HG02610 (cell line): ENCODE measurements around the gene ZSWIM7.
"Not testable (repeated sequence)": the region's sequence is repeated elsewhere in the genome, so short reads cannot be mapped to it uniquely, and the experiment has no call there.

Source experiments
- ATAC-seq: cut with Tn5 transposase; IDR thresholded peaks from one replicate; pipeline ENCODE4 v1.9.1; 2021; ENCODE audit warnings: mild to moderate bottlenecking, moderate library complexity; ENCODE audit not compliant: unreplicated experiment

The ZSWIM7 gene

DNA sequence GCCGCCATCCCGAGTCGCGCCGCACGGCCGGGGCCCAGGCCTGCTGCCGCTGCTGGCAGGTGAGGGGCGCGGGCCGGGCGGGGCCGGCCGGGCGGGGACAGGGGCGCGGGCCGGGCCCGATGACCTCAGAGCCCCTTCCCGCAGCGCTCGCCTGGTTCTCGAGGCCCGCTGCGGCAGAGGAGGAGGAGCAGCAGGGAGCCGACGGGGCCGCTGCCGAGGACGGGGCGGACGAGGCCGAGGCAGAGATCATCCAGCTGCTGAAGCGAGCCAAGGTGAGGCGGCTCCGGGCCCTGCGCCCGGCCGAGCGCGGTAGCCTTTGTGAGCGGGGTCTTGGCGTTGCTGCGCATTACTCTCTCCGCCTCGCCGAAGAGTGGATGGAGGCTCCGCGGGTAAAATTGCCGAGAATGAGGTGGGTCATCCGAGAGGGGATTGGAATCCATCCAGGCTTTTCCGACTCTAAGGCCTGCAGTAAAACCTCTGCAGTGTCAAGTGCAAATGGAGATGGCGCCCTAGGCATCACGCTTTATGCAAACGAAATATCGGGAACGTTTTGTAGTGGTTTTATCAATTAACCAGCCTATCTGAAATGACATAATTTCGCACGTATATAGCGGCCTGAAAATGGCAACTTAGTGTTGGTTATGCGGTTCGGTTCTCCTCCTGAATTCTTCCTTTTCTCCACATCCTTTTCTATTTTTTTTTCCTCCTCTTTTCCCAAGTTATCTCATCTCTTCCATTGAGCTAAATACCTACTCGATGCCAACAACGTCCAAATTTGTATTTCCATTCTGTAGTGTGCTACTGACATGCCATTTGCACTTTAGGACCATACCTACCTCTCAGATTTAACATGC lies 697 bp upstream of the ZSWIM7 start:
- ATAC-seq = peak; percentile 35

DNA sequence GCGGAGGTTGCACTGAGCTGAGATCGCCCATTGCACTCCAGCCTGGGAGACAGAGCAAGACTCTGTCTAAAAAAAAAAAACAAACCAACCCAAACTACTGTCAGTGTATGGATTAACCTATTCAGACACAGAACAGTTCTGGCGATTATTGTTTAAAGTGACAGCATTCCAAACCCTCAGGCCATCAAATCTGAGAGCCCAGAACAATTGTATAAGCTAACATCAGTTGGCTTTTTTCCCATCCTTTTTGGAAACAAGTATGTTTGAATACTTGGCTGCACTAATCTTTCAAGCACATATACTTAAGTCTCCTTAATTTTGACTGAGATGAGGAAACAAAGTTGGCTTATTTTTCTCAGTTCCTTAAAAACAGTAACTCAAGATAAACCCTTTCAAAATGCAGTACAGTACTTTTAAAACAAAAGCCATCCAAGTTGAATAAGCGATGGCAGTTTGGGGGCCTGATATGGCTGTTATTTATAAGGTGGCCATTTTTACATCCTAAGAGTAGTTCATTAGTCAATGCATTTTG lies 1.4 kb downstream of the ZSWIM7 start:
- no peak for ATAC-seq

DNA sequence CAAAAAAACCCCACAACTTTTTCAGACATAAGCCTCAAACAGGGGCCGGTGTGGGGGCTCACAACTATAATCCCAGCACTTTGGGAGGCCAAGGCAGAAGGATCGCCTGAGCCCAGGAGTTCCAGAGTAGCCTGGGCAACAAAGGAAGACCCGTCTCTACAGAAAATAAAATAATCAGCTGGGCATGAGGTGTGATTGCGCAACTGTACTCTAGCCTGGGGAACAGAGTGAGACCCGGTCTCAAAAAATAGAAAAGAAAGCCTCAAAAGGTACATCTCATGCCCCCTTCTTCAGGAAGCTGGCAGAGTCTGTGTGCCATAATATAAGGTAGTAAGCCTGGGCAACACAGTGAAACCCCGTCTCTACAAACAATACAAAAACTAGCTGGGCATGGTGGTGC lies 3.2 kb downstream of the ZSWIM7 start:
- no peak for ATAC-seq

DNA sequence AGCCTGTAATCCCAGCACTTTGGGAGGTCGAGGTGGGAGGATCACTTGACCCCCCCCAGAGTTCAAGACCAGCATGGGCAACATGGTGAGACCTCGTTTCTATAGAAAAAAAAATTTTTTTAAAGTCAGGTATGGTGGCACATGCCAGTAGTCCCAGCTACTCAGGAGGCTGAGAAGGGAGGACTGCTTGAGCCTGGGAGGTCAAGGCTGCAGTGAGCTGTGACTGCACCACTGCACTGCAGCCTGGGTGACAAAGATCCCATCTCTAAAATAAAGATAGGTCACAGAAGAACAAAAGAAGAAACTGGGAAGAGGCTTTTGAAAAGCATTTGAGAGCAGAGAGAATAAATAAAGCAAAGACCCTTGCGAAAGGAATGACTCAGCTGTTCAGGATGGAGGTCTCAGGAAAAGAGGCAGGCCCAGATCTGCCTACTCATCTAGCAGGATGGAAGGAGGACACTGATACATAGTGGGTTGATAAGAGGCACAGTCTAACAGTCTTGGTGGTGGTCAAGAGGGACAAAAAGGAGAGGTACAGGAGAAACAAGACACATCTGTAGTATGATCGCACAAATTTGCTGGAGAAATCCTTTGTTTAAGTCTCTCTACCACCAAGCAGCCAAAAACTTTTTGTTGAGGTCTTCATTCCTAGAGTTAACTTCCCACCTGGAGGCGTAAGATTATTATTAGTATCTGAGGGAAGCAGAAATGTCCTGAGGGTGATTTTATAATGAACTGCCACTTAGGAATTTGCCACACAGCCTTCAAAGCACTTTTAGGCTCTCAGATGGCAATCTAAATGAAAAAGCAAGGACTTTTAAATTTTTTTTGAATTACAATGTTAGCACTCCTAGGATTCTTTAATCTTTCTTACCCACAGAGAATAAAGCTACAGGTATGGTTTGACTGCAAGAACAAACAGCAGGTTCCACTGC lies 17.6 kb downstream of the ZSWIM7 start:
- ATAC-seq = no peak

DNA sequence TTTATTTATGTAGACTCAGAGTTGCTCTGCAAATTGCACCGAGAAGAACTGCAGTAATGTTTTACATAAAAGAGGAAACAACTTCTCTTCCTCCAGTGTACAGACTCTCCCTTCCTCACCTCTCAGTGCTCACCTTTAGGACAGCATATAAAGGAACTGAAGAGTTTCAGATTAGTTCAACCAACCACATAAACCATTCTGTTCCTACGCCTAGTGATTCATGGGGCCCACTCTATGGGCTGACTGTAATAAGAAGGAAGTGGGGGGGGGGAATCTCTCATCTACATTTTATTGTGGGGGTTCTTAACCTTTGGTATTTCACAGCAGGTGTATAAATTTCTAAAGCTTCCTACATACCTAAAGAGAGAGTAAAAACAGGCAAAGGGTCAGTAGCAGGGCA lies 18.3 kb downstream of the ZSWIM7 start:
- ATAC-seq = peak; percentile 75

DNA sequence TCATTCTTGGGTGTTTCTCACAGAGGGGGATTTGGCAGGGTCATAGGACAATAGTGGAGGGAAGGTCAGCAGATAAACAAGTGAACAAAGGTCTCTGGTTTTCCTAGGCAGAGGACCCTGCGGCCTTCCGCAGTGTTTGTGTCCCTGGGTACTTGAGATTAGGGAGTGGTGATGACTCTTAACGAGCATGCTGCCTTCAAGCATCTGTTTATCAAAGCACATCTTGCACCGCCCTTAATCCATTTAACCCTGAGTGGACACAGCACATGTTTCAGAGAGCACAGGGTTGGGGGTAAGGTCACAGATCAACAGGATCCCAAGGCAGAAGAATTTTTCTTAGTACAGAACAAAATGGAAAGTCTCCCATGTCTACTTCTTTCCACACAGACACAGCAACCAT lies 20.5 kb downstream of the ZSWIM7 start:
- ATAC-seq = not testable (repeated sequence)

DNA sequence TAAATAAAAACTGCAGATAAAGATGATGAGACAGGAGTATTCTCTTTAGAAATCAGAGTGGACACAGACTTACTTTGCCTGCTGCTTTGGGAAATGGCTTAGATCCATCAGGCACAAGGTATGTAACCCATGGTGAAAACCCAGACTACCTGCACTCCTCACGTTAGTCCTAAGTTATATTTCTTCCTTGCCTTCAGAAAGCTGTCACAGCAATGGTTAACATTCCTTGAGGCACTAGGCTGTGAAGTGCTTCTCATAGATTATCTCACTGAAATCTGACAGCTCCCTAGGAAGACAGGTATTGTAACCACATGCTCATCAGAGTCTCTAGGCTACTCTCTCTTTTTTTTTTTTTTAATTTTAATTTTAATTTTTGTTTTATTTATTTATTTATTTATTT lies 20.9 kb downstream of the ZSWIM7 start:
- ATAC-seq = no peak

DNA sequence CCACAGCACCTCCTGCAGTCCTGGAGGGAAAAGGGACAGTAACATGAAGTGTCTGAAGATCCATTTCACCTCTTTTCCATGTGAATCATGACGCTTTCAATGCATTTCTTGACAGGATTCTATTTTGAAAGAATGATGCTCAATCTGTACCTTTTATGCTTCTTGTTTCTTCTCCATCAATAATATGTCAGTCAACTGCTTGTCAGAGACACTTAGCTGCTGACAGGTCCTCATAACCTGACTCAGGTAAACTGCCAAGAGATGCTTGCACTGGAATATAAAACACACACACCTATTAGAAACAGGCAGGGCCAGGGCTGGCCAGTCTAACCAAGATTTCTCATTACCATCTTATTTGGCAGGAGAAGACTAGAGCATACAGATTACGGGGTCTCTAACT lies 21.6 kb downstream of the ZSWIM7 start:
- ATAC-seq = no peak

DNA sequence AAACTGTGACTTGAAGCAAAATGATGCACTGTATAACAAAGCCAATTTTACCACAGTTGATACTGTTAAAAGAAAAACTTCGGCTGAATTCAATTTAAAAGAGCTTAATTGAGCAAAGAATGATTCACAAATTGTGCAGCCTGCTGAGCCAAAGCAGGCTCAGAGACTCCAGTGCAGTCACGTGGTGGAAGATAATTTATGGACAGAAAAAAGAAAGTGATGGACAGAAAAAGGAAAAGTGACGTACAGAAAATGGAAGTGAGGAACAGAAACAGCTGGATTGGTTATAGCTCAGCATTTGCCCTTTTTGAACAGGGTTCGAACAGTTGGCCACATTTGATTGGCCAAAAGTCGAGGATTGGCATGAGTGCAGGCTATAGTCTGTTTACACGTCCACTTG lies 25.7 kb downstream of the ZSWIM7 start:
- ATAC-seq = no peak

DNA sequence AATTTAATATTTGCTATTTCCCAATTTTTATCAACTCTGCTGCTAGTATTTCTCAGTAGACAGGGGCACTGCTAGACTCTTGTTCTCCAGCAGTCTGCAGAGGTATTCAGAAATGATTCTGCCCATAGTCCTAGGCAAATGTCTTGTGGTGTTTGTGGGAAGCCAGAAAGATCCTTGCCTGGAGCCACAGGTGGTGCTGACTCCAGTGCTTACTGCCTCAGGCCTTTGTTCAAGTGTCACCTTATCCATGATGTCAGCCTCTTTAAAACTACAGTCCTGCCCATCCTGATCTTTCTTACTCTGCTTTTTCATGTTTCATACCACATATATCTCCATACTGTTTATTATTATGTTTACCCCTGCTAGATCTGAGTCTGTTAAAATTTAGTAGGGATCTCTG lies 26.5 kb downstream of the ZSWIM7 start:
- ATAC-seq = no peak

DNA sequence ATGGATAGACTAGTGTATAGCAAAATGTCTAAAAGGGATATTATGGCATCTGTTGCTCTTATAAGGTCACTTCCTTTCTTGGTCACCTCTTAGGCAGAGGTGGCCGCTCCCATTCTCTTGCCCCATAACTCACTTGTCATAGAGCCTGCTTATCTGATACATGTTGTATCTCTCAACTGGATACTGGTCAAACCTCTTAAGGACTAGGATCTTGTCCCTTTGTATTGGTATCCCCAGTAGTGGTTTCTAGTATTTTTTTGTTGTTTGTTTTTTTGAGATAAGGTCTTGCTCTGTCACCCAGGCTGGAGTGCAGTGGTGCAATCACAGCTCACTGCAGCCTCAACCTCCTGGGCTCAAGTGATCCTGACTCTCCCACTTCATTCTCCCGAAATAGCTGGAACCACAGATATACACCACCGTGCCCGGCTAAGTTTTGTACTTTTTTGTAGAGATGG lies 27.0 kb downstream of the ZSWIM7 start:
- no peak for ATAC-seq

DNA sequence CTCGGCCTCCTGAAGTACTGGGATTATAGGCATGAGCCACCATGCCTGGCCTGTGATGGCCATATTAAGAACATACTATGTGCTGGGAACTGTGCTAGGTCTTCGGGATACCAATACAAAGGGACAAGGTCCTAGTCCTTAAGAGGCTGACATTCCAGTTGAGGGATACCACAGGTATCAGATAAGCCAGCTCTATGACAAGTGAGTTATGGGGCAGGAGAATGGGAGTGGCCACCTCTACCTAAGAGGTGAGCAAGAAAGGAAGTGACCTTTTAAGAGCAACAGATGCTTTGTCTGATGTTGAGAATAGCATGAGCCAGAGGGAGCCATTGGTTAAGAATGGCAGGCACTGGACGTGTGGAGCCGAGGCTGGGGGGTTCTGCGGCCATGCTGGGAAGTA lies 27.6 kb downstream of the ZSWIM7 start:
- ATAC-seq = no peak

DNA sequence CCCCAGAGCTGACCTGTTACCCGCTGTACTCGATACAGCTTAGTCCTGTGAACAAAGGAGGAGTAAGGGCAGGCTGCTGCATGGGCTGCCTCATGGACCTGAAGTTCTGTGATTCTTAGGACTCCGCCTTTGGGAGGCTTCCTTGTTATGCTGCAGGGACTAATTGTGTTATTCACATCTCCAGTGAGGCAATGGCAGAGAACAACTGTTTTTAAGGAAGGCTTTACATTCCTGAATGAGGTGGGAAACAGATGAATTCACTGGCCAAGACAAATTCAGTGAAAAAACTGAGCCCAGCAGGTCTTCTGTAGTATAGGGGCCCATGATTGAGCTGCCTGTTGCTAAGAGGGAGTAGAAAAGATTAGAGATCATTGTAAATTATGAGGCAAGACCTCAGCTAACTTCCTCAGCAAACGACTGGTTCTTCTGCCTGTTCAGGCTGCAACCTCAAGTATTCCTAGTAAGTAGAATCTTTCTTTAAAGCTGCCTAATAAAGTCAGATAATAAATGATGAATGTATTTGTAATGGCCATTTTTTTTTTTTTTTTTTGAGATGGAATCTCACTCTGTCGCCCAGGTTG lies 28.3 kb downstream of the ZSWIM7 start:
- ATAC-seq = no peak

DNA sequence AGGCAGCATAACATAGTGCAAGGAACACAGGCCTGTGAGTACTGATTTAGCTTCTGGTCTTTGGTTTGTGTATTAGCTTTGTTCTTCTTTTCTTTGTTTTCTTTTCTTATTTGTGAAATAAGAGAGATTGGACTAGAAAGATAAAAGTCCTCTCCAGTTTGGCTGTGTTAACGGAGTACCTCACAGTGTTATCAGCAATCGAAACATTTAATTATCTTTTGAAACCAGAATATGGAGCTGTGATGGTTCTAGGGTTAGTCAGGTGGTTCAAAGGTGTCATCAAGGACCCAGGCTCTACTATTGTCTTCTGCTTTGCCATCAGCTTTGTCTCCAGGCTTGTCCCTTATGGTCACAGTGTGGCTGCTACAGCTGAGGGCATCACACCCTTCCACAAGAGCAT lies 29.0 kb downstream of the ZSWIM7 start:
- no peak for ATAC-seq

DNA sequence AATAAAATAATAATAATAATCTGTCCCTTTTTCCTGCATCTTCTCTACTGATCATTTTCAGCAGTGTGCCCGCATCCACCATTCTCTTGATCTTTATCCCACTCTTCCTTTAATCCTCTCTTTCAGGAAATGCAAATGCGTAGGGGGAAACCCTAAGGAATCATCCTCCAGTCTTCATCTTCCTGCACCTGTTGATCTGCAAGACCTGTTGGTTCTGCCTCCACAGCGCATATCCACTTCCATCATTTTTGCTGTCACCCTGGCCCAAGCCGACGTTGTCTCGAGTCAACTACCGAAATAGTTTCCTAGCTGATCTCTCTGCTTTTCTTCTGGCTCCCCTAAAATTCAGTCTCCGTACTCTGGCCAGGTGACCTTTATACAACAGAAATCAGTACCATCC lies 30.0 kb downstream of the ZSWIM7 start:
- no peak for ATAC-seq

DNA sequence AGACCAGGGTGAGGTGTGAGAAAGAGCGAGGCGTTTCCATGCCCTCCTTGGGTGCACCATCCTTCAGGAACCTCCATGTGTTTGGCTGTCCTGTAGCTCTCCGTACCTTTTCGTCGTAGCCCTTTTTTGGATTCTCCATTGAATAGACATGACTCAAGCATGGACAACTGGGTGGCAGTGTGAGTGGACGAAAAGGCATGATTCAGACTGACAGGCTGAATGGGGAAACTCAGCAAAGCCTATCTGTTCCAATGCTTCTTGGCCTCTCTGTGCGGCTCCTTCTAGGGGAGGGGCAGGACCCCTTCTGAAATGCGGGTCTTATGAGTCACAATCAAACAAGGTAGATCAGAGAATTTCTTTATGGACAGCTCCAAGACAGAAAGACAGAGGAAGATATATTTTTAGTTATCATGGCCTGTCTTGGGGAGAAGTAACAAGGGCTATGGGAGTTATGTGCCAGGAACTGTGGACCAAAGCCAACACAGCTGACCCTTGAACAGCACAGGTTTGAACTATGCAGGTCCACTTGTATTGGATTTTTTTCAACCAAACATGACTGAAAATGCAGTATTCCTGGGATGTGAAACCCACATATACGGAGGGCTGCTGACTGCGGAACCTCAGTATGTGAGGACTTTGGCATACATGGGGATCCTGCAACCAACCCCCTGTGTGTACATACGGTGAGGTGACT lies 31.7 kb downstream of the ZSWIM7 start:
- ATAC-seq = no peak

DNA sequence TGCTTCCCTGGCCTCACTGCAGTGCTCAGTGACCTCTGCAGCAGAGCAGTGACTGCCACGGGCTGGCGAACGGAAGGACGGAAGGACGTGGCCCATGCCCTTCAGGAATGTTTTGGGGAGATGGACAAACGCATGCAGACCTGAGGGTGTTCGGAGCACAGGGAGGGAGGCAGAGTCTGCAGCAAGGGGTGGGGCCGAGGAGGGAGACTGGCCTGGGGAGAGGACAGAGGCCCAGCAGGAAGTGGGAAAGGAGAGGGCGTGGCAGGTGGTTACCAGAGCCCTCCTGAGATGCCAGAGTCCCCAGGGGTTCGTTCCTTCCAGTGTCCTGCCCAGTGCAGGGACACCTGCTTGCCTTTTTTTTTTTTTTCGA lies 32.6 kb downstream of the ZSWIM7 start:
- ATAC-seq = no peak

DNA sequence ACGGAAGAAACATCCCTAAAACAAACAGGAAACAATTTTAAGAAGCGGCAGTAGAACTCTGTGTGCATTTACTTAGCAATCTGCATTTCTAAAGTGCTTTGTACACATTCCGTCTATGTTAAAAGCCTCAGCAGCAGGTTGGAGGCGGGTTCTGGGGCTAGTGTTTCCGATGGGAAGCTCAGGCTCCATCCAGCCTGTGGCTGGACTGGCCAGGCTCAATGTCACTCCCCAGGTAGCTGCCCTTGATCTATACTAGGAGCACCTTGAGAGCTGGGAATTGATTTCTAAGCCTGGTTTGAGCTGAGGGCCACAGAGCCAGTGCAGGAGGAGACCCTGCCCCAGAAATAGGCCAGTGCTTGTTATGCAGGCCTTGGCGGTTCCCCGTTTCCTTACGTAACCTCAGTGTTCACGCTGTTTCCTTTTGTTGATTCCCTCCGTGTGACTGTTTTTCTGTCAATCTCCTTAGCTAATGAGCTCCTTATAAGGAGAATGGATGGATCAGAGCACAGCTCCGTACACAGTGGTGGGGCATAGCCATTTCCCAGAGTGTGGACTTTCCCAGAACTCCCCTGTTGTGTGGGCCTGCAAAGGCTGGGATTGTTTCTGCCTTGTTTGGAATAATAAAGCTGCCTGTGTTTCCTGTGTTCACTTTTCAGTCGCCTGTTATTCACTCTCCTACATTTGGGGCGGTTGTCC lies 33.2 kb downstream of the ZSWIM7 start:
- ATAC-seq = no peak

DNA sequence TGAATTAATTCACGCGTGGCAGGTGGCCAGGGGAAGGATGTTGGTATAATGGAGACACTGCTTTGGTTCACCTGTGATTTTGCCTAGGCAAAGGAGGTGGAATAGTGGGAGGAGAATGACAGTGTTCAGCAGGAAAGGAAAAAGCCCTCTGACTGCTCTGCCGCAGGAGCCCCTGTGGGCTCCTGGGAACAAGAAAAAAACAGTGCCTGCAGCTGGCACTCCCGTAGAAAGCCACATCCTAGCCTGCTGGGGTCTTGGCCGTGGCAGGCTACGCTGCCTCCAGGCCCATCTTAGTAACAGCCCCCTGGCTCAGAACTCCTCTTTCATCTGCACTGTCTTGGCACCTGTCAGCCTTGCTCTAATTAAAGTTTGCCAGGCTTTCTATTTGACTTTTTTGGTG lies 34.0 kb downstream of the ZSWIM7 start:
- no peak for ATAC-seq

DNA sequence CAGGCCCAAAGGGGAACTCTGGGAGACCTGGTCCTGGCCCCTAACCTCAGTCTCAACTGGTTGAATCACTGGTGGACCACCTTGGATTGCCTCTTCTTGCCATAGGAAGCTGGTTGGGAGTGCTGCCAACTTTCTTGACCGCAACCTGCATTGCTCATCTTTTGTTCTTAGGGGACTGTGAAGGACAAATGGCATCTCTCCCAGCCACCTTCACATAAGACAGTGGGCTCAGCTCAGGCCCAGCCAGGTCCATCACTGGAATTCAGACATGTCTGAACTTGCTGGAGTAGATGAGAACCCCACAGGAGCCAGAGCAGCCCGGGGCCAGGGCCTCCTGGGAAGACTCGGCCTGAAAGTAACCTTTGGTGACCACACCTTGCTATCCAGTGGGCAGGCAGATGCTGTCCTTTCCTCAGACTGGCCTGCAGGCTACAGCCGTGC lies 35.8 kb downstream of the ZSWIM7 start:
- no peak for ATAC-seq
